Measurements from ENCODE around the gene CAMK1D.
"Not testable (repeated sequence)": the region's sequence is repeated elsewhere in the genome, so short reads cannot be mapped to it uniquely, and the experiment has no call there.

CAMK1D gene

GRCh38 chr10:12707461-12708185 lies 358.3 kb downstream of the CAMK1D start:
- no peak for DNase-seq

- DNase-seq: no peak
These were observed 359.7 kb downstream of the CAMK1D start for GRCh38 chr10:12709000-12709401.

GRCh38 chr10:12709521-12709963 lies 360.2 kb downstream of the CAMK1D start:
- no peak for DNase-seq

- DNase-seq: no peak
These were observed 360.8 kb downstream of the CAMK1D start for GRCh38 chr10:12710157-12710556.

GRCh38 chr10:12710594-12711349 lies 361.4 kb downstream of the CAMK1D start:
- peak; percentile 12 for DNase-seq

- DNase-seq: no peak
These were observed 362.0 kb downstream of the CAMK1D start for GRCh38 chr10:12711350-12711708.

- no peak for DNase-seq
These were observed 363.1 kb downstream of the CAMK1D start for GRCh38 chr10:12712293-12712983.

- DNase-seq: not testable (repeated sequence)
These were observed 363.6 kb downstream of the CAMK1D start for GRCh38 chr10:12712984-12713316.

- DNase-seq: no peak
These were observed 366.7 kb downstream of the CAMK1D start for GRCh38 chr10:12716042-12716441.

- DNase-seq: no peak
These were observed 368.8 kb downstream of the CAMK1D start for GRCh38 chr10:12717981-12718707.

- no peak for DNase-seq
These were observed 370.0 kb downstream of the CAMK1D start for GRCh38 chr10:12719365-12719764.

- DNase-seq: no peak
These were observed 371.1 kb downstream of the CAMK1D start for GRCh38 chr10:12720217-12720981.

- no peak for DNase-seq
These were observed 372.0 kb downstream of the CAMK1D start for GRCh38 chr10:12721334-12721733.

GRCh38 chr10:12723220-12723619 lies 373.9 kb downstream of the CAMK1D start:
- DNase-seq: no peak

GRCh38 chr10:12724807-12725579 lies 375.6 kb downstream of the CAMK1D start:
- DNase-seq: no peak

- not testable (repeated sequence) for DNase-seq
These were observed 376.2 kb downstream of the CAMK1D start for GRCh38 chr10:12725580-12725888.

GRCh38 chr10:12726971-12727831 lies 377.9 kb downstream of the CAMK1D start:
- no peak for DNase-seq

- DNase-seq: no peak
These were observed 378.5 kb downstream of the CAMK1D start for GRCh38 chr10:12727832-12728215.

GRCh38 chr10:12728494-12728893 lies 379.1 kb downstream of the CAMK1D start:
- DNase-seq: no peak

GRCh38 chr10:12729885-12730284 lies 380.5 kb downstream of the CAMK1D start:
- DNase-seq: no peak
